HepG2 (cell line): ENCODE measurements around the gene C14orf93. TPM values are rescaled to one million over a fixed set of nuclear protein-coding genes. Genes with fewer than 3 reads are reported as not detected.
A peak's percentile ranks its signal among the peaks of the same experiment; 100 is the strongest.

Source experiments
- ATAC-seq: fragments of 200-7000 bp; cut with Tn5 transposase; 3 replicates; pipeline ENCODE4 v1.9.1; 2020; ENCODE audit warnings: mild to moderate bottlenecking, moderate library complexity
- BruUV-seq: library from RNA; stranded (reverse); fragments of 400-500 nt; replicated peaks from 2 replicates; lab custom pipeline; 2021; lab: Mats Ljungman, UMichigan
- CTCF ChIA-PET: fragments of 300-600 bp; formaldehyde crosslinking; extraction: SDS; loops from one replicate; lab custom pipeline; 2021; ENCODE audit warnings: low total read pairs, inconsistent platforms, low intra/inter-chr PET ratio; lab: Yijun Ruan, JAX
- POLR2A ChIA-PET: fragments of 350-600 bp; sonication (Branson Sonifier 250); formaldehyde crosslinking; loops from one replicate; lab custom pipeline; 2020; ENCODE audit warnings: antibody characterized with exemption, inconsistent platforms; lab: Yijun Ruan, JAX
- DNase-seq: peaks from one replicate; pipeline ENCODE4 v3.0.0-alpha.2; 2015; ENCODE audit warnings: low spot score
- FAIRE-seq: peaks from 3 replicates; lab custom pipeline; 2011; peaks lifted over from hg19 to GRCh38; lab: Jason Lieb, UNC
- H2AFZ ChIP-seq: one replicate; pipeline ENCODE4 v1.6.1; 2011; ENCODE audit warnings: low read length, inconsistent platforms
- H3K27ac ChIP-seq: fragments of 300-600 bp; 3 replicates; pipeline ENCODE4 v1.8.0; 2011; ENCODE audit warnings: mixed run types, mild to moderate bottlenecking, mixed read lengths, low read length, inconsistent platforms; ENCODE audit not compliant: insufficient read depth; ENCODE audit errors: extremely low read length
- H3K27me3 ChIP-seq, 2 experiments: fragments of 200-600 bp in 1 of 2; 2 replicates in 1 of 2; 3 replicates in 1 of 2; pipeline versions ENCODE4 v1.6.0 to v1.8.0; 2011; ENCODE audit warnings: low read length in 2 of 2, mild to moderate bottlenecking in 2 of 2, moderate library complexity in 2 of 2, inconsistent platforms in 1 of 2; ENCODE audit not compliant: insufficient read depth in 2 of 2, control insufficient read depth in 1 of 2
- H3K36me3 ChIP-seq, 2 experiments: fragments of 200-600 bp in 1 of 2; replicated peaks in 1 of 2; 2 replicates in 1 of 2; 3 replicates in 1 of 2; pipeline versions ENCODE4 v1.5.1 to v1.8.0; 2011; ENCODE audit warnings: low read length in 2 of 2, inconsistent platforms in 1 of 2; ENCODE audit not compliant: insufficient read depth in 2 of 2, control insufficient read depth in 1 of 2
- H3K4me1 ChIP-seq: 2 replicates; pipeline ENCODE4 v1.5.1; 2012; ENCODE audit warnings: low read length, inconsistent platforms; ENCODE audit not compliant: insufficient read depth
- H3K4me2 ChIP-seq: 2 replicates; pipeline ENCODE4 v1.6.0; 2011; ENCODE audit warnings: low read depth, low read length, inconsistent platforms
- H3K4me3 ChIP-seq, 3 experiments: fragments of 200-600 bp in 1 of 3; sonication (generic), shearing (Covaris generic) in 1 of 3; replicated peaks in 1 of 3; 2 replicates each; pipeline ENCODE4 v1.5.1; 2011 to 2016; ENCODE audit warnings: low read length in 3 of 3, inconsistent platforms in 2 of 3, low read depth in 2 of 3, mild to moderate bottlenecking in 2 of 3, control low read depth in 1 of 3, mixed read lengths in 1 of 3; ENCODE audit not compliant: insufficient read depth in 1 of 3
- H3K79me2 ChIP-seq: one replicate; pipeline ENCODE4 v1.6.1; 2011; ENCODE audit warnings: low read length, inconsistent platforms; ENCODE audit not compliant: insufficient read depth
- H3K9ac ChIP-seq: 2 replicates; pipeline ENCODE4 v1.6.0; 2011; ENCODE audit warnings: mild to moderate bottlenecking, low read depth, low read length, inconsistent platforms; ENCODE audit not compliant: insufficient read depth
- H3K9me3 ChIP-seq: 2 replicates; pipeline ENCODE4 v1.5.1; 2012; ENCODE audit warnings: mild to moderate bottlenecking, low read length
- H4K20me1 ChIP-seq: 2 replicates; pipeline ENCODE4 v1.6.0; 2011; ENCODE audit warnings: inconsistent platforms, mild to moderate bottlenecking, low read length, moderate library complexity; ENCODE audit not compliant: insufficient read depth
- ZNF142 ChIP-seq: sonication (generic); formaldehyde crosslinking; IDR thresholded peaks from 2 replicates; pipeline ENCODE4 v1.4.0; 2020; ENCODE audit warnings: missing genetic modification reagents
- ZNF280B ChIP-seq: sonication (generic); formaldehyde crosslinking; IDR thresholded peaks from 2 replicates; pipeline ENCODE4 v1.5.0; 2020; ENCODE audit warnings: missing genetic modification reagents, mild to moderate bottlenecking, borderline replicate concordance
- ZNF564 ChIP-seq: sonication (generic); formaldehyde crosslinking; IDR thresholded peaks from 2 replicates; pipeline ENCODE4 v1.8.1; 2023; ENCODE audit warnings: mild to moderate bottlenecking, missing genetic modification reagents
- WGBS: methylation state at CpG from one replicate; pipeline ENCODE4 v1.1.6; 2017; ENCODE audit warnings: low lambda C conversion rate; 5-methylcytosine and 5-hydroxymethylcytosine counted together
- in situ Hi-C: cut with HindIII; loops from 2 replicates; pipeline ENCODE4 v1.10.0; 2017; ENCODE audit warnings: low pct_unique_long_range_greater_than_20kb; ENCODE audit not compliant: extremely low pct_ligation_motif_present
- intact Hi-C: fragments of 100-400 bp; cut with micrococcal nuclease; formaldehyde crosslinking; loops from one replicate; pipeline ENCODE4 v1.10.0; 2022; ENCODE audit not compliant: unreplicated experiment
- polyA plus RNA-seq, 8 experiments: library from polyadenylated mRNA; depleted of rRNA in 3 of 8; stranded (reverse) in 7 of 8; unstranded in 1 of 8; fragments of >200 nt; fragmentation: Illumina TruSeq in 4 of 8; extraction: Trizol in 4 of 8; gene quantifications; 2 replicates each; pipeline versions ENCODE4 v1.2.1 to v1.2.3, GENCODE V29; 2011 to 2016; ENCODE audit warnings: low read depth in 4 of 8, missing spikeins in 1 of 8, mixed read lengths in 1 of 8; ENCODE audit not compliant: insufficient read depth in 1 of 8
- total RNA-seq, 5 experiments: library from RNA; depleted of rRNA; stranded (reverse); fragments of >200 nt; fragmentation: Illumina TruSeq; extraction: Trizol; gene quantifications; 2 replicates each; pipeline ENCODE4 v1.2.3, GENCODE V29; 2016; ENCODE audit warnings: low read depth in 1 of 5

The C14orf93 gene
- total and polyA plus RNA-seq, 2 of the 13 experiments (the other 11 are each of a cell fraction or from before 2014, with no cell fraction given) = 11.4 to 22.5 TPM

- H3K79me2 ChIP-seq = no peaks in the 10 kb centered on the region
- ChIA-PET POLR2A (interaction anchor here (0.6 to 8.5 kb wide), 12 partner anchors 11 to 75 kb away, joined by 3 to 160 read pairs (median 10); partner anchors contain the start of genes AJUBA, C14orf93 and HAUS4), CTCF (interaction anchor here (1.4 to 2.9 kb wide), 2 partner anchors 59 to 62 kb away, joined by 3 to 77 read pairs; partner anchors contain the start of gene CDH24)
- no TSS peak for BruUV-seq
- no peak overlapping the region for H3K4me2 ChIP-seq
- TF ChIP-seq ZNF564 (CRISPR knock-in tag) (no peak), ZNF142 (CRISPR knock-in tag) (0 out of 2 replicates have a peak, but pooled peaks have one; percentile 29), ZNF280B (CRISPR knock-in tag) (0 out of 2 replicates have a peak, but pooled peaks have one; percentile 42)
- TF ChIP-seq, all 625 proteins: peak for 2
- Histone ChIP-seq H3K36me3 (peaks cover 0 to 3% of the 10 kb centered on the region in 2 experiments; a peak in 1 of 5 replicates), H2AFZ (no peak overlapping the region), H3K27ac (no peak overlapping the region), H3K4me3 (no peak overlapping the region), H4K20me1 (no peaks in the 10 kb centered on the region), H3K4me1 (peaks cover 5% of the 10 kb centered on the region; the same call in 1 of the 2 replicates), H3K9ac (no peak overlapping the region), H3K27me3 (no peaks in the 10 kb centered on the region), H3K9me3 (no peaks in the 10 kb centered on the region)
- WGBS = 94% methylated on average over 9 of the region's 9 CpGs
- ATAC-seq = no peak
- no peak for DNase-seq
- no peak for FAIRE-seq
- intact Hi-C loops (no loop called here), in situ Hi-C loops (no loop called here)
Observed at GRCh38 chr14:22995889-22996625, 13.9 kb downstream of the C14orf93 start.
